ENCODE results near the gene PRXL2B.
"Not testable (repeated sequence)": the region's sequence is repeated elsewhere in the genome, so short reads cannot be mapped to it uniquely, and the experiment has no call there.

Gene PRXL2B

DNA sequence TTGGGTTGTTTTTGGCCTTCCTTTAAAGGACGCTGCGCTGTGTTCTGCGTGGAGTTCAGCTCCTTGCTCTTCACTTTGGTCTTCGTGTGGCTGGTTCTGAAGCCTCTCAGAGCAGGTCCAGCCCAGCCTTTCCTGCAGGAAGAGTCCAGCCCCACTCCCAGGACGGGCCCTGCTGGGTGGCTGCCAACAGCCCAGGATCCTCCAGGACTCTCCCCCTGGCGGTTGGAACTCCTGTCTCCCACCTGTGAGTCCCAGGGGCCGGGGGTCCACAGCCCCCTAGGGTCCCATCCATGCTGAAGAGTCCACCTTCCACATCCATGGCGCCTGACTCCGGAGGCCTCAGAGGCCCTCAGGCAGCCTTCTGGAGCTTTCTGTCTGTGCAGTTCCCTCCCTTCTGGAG lies 35.0 kb upstream of the PRXL2B start:
- DNase-seq, result not testable (repeated sequence)

DNA sequence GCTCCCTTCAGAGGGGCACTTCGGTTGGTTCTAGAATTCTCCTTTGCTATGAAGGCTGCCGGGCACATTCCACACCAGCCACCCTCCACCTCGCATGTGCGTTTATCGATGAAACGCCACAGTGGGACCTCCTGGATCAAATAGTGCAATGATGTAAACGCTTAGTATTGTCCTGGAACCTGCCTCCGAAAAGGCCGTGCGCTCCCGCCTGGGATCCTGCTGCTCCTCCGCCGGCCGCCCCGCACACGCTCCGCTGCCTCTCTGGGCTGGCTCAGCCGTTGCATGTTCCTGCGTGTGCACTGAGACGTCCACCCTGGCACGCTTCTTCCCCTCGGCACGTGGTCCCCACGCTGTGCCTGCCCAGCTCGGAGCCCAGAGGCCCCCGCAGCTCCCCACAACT lies 34.4 kb upstream of the PRXL2B start:
- DNase-seq, result no peak

DNA sequence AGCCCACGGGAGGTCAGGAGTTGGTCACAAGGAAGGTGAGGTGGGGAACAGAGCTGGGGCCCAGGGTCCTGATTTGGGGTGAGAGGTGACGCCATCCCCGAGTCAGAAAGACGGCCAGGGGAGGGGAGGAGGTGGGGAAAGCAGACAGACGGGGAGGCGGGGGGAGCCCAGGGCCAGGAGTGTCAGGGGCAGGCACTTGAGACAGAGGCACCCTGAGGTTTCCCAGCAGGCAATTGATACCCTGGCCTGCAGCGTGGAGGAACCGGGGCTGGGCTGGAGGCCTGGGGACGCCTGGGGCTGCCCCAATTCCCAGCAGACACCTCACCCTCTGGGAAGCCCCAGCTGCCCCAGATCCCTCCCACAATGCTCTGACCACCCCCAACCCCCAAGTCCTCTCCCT lies 33.5 kb upstream of the PRXL2B start:
- DNase-seq, result not testable (repeated sequence)

DNA sequence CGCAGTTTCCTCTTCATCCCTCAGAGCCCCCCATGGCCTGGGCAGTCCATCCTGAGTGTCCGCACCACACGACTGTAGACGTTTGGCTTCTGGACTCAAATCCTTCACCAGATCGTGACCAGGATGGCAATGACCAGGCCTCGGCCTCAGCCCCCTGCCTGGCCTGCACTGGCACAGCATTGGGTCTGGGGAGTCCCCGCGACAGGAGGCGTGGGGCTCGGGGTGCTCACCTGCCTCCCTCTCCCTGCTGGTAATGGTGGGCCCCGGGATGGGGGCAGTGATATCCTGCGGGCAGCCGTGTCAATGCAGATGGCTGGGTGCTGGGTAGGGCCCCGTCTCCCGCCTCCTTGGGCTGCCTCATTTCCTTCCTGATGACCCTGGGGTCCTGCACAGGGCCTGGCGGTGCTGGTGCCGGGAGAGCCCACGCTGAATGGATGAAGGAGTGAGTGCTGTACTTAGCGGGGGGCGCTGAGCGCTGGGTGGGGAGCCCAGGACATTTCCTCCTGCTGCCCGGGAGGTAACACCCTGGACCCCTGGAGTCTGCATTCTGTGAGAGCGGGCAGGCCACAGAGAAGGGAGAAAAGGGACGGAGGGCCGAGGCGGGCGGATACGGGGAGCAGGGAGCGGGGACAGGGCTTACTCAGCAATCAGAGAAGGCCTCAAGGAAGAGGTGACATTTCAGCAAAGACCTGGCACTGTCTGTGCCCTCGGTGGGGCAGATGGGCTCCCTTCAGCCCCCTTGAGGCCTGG lies 32.5 kb upstream of the PRXL2B start:
- no peak for DNase-seq

DNA sequence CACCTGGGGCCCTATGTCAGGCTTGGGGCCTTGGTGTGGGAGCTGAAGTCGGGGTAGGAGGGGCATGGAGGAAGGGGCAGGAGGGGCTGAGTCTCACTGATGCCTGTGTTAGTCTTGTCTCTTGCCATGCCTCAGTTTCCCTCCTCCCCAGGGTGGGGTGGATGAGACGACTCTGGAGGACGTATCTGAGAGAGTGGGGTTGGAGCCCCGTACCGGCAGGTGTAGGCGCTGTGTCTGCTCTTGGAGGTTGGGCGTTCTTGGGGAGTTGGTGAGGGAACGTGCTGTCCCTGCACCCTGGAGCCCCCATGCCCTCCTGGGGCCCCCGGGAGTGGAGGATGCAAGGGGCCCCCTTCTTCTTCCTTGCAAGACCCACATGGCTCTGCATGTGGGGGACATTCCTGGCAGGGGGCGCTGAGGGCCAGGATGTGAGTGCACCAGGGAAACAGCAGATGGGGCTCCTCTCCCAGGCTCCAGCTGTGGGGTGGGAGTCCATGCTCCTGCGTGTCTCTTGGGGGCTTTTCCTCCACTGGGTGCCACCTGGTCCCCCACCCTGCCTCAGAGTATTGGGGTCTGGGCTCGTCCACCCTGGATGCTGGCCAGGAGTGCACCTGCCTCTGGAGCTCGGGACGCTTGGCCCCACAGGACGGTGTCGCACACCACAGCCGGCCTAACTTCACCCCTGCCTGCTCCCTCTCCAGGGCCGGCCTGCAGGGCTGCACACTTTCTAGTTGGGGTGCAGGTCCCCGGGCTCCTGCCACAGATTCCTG lies 31.8 kb upstream of the PRXL2B start:
- DNase-seq, result no peak

DNA sequence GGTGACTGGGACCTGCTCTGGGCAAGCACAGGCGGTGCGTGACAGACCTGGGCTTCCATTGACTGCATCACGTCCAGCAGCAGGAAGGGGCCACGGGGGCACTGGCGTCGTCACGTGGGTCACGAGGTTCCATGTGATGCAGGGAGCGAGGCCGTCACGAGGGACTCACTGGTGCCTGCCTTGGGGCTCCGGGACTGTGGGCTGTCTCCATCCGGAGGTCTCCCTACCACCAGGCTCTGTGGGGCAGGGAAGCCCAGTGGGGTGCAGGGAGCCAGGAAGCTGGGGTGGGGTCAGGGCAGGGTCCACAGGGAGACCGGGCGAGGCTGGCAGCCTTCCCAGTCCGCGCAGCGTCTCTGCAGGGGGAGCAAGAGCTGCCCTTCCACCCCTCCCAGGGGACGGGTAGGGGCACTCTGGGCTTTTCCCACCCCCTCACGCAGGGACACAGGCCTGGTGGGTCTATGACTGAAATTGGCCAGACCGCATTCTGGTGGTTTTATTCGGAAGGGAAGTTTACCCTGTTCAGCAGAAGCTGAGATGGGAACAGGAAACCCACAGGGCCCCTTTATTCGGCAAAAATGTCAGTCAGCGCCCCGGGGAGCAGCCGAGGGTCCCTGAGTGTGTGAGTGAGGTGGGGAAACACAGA lies 30.8 kb upstream of the PRXL2B start:
- no peak for DNase-seq

DNA sequence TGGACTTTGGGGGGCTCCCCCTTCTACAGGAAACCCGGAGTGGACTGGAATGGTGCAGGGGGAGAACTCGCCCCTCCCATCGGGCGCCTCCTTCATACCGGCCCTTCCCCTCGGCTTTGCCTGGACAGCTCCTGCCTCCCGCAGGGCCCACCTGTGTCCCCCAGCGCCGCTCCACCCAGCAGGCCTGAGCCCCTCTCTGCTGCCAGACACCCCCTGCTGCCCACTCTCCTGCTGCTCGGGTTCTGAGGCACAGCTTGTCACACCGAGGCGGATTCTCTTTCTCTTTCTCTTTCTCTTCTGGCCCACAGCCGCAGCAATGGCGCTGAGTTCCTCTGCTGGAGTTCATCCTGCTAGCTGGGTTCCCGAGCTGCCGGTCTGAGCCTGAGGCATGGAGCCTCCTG lies 30.3 kb upstream of the PRXL2B start, which contains the start of gene TNFRSF14:
TNFRSF14 (plus strand) TSS at position 95 of the 401 bp plus-strand sequence; CDS start at position 389, 294 bp downstream.
- DNase-seq, result no peak

DNA sequence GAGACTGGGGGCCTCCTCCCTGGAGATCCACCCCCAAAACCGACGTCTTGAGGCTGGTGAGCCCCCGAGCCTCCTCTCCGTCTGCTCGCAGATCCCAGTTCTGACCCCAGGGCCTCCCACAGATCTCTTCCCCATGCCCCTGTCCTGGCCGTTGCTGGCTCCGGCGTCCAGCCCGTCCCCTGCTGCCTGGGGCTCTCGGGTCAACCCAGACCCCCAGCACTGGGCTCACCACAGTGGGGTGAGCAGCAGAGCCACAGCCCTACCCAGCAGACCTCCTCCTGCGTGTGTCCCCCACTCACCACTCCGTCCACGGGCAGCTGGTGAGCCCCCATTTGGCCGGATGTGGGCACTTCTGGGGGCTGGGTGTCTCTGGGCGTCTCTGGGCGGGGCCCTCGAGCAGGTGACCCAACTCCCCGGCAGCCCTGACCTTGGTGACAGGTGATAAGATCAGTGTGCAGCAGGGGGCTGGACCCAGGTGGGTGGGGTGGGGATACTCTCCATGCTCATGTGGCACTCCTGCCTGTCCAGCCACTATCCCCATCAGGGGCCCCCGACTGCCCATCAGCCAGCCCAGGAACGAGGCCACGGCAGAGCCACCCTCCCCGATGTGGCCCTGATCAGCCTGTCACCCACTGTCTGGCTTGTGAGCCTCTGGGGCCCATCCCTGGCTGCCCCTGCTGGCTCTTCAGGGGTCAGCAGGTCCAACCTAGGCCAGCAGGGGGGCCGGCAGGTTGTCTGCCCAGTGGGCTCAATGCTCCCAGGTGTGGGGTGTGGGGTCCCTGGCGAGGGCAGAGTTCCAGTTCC lies 29.7 kb upstream of the PRXL2B start:
- DNase-seq, result no peak

DNA sequence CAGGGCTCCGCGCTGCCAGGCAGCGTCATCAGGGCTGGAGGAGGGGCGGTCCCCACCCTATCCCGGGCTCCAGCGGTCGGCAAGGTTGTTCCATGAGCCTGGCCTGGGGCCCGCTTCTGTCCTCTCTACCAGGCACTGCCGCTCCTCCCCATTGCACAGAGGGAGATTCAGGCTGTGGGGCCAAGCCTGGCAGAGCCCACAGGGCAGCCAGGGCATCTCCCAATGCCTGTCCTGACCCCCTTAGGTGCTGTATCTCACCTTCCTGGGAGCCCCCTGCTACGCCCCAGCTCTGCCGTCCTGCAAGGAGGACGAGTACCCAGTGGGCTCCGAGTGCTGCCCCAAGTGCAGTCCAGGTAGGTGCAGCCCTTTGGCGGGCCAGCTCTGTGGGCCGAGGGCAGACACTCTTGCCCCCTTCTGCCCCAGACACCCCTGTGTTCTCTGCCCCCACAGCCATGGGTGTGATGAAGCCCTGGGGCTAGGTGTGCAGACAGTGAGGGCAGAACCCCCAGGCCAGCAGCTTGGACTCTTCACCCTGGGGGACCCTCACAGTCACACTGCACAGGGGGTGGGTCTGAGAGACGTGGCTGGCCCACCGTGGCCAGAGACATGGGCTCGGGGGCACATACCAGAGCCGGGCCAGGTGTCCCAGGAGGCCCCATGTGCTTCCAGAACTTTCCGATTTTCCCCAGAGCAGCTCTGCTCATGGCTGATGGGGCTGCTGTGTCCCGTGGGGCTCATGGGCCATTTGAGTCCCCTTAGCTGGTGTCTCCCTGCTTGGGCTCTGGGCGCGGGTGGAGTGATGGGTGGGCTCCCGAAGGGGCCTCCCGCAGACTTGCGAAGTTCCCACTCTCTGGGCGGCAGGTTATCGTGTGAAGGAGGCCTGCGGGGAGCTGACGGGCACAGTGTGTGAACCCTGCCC lies 28.8 kb upstream of the PRXL2B start:
- no peak for DNase-seq

DNA sequence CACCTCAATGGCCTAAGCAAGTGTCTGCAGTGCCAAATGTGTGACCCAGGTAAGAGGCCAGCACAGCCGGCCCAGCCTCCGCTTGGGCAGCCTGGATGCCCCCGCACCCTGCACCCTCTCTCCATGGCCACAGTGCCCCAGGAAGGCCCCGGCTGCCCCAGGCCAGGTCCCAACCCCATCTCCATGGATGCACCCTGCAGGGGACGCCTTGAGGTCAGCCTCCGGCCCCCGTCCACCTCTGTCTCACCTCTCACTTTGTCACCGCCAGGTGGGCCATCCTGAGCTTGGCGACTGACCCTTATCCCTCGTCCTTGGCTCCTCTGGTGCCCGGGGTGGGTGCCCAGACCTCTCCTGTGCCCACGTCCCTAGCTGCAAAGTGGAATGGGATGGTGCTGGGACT lies 28.2 kb upstream of the PRXL2B start:
- no peak for DNase-seq

DNA sequence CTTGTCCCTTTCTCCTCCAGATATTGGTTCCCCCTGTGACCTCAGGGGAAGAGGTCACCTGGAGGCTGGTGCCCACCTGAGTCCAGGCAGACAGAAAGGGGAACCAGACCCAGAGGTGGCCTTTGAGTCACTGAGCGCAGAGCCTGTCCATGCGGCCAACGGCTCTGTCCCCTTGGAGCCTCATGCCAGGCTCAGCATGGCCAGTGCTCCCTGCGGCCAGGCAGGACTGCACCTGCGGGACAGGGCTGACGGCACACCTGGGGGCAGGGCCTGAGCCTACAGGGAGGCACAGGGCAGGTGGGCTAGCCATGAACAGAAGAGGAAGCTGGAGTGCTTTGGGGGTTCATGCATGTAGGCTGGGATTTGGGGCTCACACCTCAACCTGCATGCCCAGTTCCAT lies 27.7 kb upstream of the PRXL2B start:
- no peak for DNase-seq

DNA sequence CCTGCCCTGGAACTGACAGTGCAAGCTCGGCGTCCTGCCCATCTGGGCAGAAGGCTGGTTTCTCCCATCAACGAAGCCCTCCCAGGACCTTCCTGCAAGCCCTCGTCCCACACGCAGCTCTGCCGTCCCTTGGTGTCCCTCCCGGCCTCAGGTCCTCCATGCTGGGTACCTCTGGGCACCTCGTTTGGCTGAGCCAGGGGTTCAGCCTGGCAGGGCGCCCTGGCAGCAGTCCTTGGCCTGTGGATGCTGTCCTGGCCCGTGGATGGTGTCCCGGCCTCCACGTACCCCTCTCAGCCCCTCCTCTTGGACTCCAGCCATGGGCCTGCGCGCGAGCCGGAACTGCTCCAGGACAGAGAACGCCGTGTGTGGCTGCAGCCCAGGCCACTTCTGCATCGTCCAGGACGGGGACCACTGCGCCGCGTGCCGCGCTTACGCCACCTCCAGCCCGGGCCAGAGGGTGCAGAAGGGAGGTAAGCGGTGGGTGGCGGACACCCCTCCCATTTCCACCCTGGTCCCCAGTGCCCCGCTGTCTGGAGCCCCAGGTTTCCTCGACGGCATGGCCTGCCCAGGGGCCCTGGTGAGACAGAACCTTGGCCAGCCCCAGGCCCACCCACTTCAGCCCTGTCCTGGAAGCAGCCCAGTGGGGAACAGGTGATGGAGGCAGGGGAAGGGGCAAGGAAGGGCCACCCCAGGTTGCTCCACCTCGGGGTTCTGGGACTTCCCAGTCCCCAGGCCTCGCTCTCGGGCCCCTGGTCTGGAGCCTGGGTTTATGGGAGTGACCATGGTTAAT lies 26.9 kb upstream of the PRXL2B start:
- DNase-seq, result no peak

DNA sequence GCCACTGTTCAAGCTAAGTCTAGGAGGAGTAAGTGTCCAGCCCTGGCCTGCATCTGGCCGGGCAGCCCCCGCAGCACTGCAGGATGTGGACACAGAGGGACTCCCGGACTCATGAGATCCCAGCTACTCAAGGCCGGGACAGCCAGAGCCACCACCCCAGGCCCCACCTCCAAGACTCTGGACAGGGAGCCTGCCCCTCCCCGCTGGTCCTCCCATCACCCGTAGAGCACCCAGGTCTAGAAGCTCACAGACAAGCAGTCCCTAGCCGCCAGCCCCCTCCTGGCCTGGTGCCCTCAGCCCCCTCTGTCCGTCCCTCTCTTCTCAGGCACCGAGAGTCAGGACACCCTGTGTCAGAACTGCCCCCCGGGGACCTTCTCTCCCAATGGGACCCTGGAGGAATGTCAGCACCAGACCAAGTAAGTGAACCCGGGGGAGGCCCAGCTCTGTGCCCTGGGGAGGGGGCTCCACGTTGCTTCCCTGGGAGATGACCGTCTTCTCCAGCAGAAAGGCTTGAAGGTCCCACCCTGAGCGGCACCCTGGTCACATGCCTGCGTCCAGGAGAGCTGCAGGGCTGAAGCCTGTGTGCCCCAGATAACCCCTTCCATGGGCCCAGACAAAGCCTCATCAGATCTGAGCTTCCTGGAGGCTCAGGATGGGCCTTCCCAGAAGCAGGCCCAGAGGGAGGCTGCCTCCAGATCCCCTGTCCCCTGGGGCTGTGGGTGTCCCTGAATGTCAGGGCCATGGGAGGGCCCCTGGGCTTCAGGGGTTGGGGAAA lies 26.1 kb upstream of the PRXL2B start:
- no peak for DNase-seq

DNA sequence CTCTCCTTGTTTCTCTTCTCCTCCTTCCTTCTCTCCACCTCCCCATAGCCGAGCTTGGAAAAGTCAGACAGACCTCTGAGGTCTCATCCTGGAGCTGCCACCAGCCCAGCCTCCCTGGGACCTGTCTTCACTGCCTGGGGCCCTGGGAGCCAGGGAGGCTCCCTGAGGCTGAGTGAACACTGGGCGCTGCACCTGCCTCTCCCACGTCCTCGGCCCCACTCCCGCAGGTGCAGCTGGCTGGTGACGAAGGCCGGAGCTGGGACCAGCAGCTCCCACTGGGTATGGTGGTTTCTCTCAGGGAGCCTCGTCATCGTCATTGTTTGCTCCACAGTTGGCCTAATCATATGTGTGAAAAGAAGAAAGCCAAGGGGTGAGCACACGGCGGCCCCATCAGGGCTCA lies 25.1 kb upstream of the PRXL2B start:
- DNase-seq, result no peak

DNA sequence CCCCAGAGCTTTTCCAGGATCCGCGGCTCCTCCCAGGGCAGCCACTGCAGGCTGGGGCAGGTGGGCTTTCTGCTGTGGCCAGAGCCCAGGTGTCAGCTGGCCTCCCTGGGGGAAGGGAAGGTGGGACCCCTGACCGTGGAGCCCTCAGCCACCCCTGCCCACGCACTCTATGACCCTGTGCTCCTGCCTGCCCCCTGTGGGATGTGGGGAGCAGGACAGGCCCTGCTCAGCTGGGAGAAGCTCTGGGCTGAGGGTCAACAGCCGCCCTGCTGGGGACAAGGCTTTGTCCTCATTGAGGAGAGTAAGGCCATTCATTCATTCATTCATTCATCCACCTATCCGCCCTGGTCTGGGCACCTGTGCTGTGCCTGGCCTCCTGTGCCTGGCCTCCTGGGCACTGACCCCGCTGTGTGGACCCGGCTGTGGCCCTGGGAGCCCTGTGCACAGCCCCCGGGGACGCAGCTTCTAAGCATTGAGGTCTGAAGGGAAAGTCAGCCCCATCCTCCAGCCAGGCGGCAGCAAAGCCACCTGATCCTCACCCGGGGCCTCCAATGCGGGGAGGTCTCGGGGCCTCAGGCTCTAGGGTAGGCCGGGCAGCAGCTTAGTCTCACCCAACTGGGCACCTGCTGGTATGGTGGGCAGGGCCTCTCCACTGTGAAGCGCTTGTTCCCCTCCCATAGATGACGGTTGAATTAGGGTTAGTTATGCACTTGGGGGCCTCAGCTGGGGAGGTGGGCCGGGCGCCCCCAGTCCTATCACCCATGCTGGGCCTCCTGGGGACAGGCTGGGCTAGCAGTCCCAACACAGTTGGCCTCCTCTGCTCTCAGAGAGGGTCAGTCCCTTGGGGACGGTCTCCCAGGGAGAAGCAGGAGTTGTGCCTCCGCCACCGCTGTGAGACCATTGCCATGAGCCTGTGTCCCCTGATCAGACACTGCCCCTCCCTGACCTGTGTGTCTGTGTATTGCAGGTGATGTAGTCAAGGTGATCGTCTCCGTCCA lies 24.4 kb upstream of the PRXL2B start:
- no peak for DNase-seq

DNA sequence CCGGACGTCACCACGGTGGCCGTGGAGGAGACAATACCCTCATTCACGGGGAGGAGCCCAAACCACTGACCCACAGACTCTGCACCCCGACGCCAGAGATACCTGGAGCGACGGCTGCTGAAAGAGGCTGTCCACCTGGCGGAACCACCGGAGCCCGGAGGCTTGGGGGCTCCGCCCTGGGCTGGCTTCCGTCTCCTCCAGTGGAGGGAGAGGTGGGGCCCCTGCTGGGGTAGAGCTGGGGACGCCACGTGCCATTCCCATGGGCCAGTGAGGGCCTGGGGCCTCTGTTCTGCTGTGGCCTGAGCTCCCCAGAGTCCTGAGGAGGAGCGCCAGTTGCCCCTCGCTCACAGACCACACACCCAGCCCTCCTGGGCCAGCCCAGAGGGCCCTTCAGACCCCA lies 23.4 kb upstream of the PRXL2B start:
- no peak for DNase-seq

DNA sequence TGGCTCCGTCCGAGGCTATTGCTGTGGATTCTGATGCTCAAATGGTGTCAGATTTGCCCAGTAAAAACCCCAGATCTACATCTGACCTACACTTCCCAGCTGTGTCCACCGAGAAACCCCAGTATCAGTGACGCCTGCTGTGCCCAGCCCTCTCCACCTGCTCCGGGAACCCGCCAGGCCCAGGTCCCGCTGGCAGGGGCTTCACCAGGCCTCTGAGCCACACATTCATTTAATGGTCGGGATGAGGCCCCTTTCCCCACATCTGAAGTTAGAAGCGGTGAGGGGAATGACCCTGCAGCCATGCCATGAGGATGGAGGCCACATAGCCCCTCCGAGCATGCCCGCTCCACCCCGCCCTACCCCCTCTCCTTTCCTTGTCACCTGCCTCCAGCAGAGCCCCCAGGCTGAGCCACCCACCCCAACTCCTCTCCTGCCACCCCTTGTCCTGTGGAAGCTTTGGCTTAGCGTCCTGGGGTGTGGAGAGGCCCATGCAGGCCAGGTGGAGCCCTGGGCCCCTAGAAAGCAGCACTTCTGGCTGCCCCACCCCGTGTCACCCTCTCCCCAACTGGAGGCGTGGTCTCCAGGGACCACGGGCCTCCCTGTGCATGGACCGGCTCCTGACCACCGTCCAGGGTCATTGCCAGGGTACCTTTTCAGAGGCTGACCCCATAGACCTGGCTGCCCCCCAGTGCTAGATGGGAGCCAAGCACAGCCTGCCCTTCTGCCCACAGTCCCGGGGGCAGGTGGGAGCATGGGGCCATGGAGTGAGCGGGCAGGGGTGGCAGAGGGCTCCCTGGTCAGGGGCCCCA lies 22.4 kb upstream of the PRXL2B start:
- DNase-seq, result no peak

DNA sequence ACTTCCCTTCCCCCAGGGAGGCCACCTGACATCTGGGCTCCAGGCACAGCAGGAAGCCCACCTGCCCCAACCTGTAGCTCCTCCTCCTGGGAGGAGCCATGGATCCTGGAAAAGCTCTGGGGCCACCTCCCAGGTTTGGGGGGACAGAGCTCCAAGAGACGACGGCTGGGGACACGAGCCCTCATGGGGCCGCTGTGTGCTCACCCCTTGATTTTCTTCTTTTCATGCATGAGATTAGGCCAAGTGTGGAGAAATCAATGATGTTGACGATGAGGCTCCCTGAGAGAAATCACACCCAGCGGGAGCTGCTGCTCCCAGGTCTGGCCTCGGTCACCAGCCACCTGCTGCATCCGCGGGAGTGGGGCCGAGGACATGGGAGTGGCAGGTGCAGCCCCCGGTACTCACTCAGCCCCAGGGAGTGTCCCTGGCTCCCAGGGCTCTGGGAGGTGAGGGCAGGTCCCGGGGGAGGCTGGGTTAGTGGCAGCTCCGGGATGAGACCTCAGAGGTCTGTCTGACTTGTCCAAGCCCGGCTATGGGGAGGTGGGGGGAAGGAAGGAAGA lies 21.7 kb upstream of the PRXL2B start:
- DNase-seq, result no peak

Data from NCI-H1417 treated with DMSO at 0.1 percent for 48 hours (cell line).